Measurements from ENCODE around the gene PRKAG2. TPM values are rescaled to one million over a fixed set of nuclear protein-coding genes. Genes with fewer than 3 reads are reported as not detected.

PRKAG2 gene
- total and polyA plus RNA-seq, 4 donors = 3.6 to 25.1 (median 16.8) TPM

DNA sequence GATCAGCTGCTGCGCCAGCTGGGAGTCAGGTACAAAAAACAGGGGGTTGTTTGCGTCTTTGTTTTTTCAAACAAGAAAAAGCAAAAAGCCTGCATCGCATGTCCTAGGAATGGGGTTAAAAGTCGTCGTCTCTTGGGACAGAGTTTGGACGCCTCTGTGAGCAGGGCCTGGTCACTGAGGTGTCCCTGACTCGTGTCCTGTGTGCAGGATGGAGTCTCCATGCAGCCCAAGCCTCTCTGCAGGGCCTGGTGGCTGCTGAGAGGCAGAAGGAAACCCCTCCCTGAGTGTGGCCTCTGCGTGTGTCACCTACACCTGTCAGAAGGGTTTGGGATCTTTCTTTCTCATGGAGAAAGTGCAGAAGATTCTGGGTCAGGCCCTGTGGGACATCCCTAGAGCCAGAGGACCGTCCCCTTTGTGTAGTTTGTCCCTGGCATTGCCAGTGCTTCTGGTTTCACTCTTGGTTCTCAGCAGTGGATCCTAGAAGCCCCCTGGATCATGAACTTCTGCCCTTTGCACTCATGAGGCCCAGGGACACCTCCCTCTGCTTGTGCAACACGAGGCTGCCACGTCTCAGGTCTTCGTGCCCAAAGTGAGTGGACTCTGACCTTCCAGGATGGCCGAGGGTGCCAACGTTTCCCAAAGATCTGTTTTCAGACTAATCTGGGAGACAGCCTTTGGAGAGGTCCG lies 75.0 kb downstream of the PRKAG2 start:
- H3K36me3 ChIP-seq (ENCODE audit: control insufficient read depth in 4 of 4, insufficient read depth in 3 of 4, low read depth in 1 of 4, low read length in 3 of 4) = no peaks in the 10 kb centered on the region
- WGBS = 35% methylated on average over 15 of the region's 15 CpGs
- H3K27ac ChIP-seq (ENCODE audit: low read depth in 1 of 2, low read length in 2 of 2) = peak overlapping the region; percentile 89 to 97
- no peaks in the 10 kb centered on the region for H3K9me3 ChIP-seq (ENCODE audit: control insufficient read depth in 4 of 4, low read length in 3 of 4)
- no peak for DNase-seq (ENCODE audit: low spot score)
- TF ChIP-seq HNF4A (conservative IDR thresholded peaks at IDR 0.05) (peak; percentile 98 to 99), RXRA (IDR thresholded peaks at IDR 0.05) (peak; percentile 99 to 100), YY1 (IDR thresholded peaks at IDR 0.05) (peak; percentile 89), RAD21 (IDR thresholded peaks at IDR 0.05) (peak; percentile 24 to 25), FOXA2 (IDR thresholded peaks at IDR 0.05) (no peak), SP1 (IDR thresholded peaks at IDR 0.05) (peak; percentile 100), NR2F2 (IDR thresholded peaks at IDR 0.05) (peak; percentile 83), FOXA1 (IDR thresholded peaks at IDR 0.05) (peak; percentile 56), GABPA (IDR thresholded peaks at IDR 0.05 in 1 of 2, conservative IDR thresholded peaks at IDR 0.05 in 1 of 2) (no peak), HNF4G (IDR thresholded peaks at IDR 0.05) (peak; percentile 100), TAF1 (conservative IDR thresholded peaks at IDR 0.05) (no peak), EGR1 (IDR thresholded peaks at IDR 0.05; ENCODE audit: low read depth in 2 of 2) (no peak), JUND (IDR thresholded peaks at IDR 0.05) (peak; percentile 87 to 94)
- TF ChIP-seq, protein P1, sequence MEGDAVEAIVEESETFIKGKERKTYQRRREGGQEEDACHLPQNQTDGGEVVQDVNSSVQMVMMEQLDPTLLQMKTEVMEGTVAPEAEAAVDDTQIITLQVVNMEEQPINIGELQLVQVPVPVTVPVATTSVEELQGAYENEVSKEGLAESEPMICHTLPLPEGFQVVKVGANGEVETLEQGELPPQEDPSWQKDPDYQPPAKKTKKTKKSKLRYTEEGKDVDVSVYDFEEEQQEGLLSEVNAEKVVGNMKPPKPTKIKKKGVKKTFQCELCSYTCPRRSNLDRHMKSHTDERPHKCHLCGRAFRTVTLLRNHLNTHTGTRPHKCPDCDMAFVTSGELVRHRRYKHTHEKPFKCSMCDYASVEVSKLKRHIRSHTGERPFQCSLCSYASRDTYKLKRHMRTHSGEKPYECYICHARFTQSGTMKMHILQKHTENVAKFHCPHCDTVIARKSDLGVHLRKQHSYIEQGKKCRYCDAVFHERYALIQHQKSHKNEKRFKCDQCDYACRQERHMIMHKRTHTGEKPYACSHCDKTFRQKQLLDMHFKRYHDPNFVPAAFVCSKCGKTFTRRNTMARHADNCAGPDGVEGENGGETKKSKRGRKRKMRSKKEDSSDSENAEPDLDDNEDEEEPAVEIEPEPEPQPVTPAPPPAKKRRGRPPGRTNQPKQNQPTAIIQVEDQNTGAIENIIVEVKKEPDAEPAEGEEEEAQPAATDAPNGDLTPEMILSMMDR (IDR thresholded peaks at IDR 0.05; ENCODE audit: low read depth, low read length, missing input control) = no peak
- TF ChIP-seq, protein P2, sequence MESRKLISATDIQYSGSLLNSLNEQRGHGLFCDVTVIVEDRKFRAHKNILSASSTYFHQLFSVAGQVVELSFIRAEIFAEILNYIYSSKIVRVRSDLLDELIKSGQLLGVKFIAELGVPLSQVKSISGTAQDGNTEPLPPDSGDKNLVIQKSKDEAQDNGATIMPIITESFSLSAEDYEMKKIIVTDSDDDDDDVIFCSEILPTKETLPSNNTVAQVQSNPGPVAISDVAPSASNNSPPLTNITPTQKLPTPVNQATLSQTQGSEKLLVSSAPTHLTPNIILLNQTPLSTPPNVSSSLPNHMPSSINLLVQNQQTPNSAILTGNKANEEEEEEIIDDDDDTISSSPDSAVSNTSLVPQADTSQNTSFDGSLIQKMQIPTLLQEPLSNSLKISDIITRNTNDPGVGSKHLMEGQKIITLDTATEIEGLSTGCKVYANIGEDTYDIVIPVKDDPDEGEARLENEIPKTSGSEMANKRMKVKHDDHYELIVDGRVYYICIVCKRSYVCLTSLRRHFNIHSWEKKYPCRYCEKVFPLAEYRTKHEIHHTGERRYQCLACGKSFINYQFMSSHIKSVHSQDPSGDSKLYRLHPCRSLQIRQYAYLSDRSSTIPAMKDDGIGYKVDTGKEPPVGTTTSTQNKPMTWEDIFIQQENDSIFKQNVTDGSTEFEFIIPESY (IDR thresholded peaks at IDR 0.05) = peak; percentile 75
- TF ChIP-seq, protein P3, sequence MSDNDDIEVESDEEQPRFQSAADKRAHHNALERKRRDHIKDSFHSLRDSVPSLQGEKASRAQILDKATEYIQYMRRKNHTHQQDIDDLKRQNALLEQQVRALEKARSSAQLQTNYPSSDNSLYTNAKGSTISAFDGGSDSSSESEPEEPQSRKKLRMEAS (IDR thresholded peaks at IDR 0.05) = peak; percentile 91
- TF ChIP-seq, protein P4, sequence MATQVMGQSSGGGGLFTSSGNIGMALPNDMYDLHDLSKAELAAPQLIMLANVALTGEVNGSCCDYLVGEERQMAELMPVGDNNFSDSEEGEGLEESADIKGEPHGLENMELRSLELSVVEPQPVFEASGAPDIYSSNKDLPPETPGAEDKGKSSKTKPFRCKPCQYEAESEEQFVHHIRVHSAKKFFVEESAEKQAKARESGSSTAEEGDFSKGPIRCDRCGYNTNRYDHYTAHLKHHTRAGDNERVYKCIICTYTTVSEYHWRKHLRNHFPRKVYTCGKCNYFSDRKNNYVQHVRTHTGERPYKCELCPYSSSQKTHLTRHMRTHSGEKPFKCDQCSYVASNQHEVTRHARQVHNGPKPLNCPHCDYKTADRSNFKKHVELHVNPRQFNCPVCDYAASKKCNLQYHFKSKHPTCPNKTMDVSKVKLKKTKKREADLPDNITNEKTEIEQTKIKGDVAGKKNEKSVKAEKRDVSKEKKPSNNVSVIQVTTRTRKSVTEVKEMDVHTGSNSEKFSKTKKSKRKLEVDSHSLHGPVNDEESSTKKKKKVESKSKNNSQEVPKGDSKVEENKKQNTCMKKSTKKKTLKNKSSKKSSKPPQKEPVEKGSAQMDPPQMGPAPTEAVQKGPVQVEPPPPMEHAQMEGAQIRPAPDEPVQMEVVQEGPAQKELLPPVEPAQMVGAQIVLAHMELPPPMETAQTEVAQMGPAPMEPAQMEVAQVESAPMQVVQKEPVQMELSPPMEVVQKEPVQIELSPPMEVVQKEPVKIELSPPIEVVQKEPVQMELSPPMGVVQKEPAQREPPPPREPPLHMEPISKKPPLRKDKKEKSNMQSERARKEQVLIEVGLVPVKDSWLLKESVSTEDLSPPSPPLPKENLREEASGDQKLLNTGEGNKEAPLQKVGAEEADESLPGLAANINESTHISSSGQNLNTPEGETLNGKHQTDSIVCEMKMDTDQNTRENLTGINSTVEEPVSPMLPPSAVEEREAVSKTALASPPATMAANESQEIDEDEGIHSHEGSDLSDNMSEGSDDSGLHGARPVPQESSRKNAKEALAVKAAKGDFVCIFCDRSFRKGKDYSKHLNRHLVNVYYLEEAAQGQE (IDR thresholded peaks at IDR 0.05) = peak; percentile 30
- TF ChIP-seq, protein P5, sequence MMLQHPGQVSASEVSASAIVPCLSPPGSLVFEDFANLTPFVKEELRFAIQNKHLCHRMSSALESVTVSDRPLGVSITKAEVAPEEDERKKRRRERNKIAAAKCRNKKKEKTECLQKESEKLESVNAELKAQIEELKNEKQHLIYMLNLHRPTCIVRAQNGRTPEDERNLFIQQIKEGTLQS (IDR thresholded peaks at IDR 0.05) = peak; percentile 79
- no peak overlapping the region for H3K4me3 ChIP-seq (ENCODE audit: low read depth in 1 of 3, low read length in 3 of 3)
- peak overlapping the region; percentile 59 to 67 for H3K9ac ChIP-seq (ENCODE audit: low read depth in 1 of 2, low read length in 2 of 2)
- no peaks in the 10 kb centered on the region for H3K27me3 ChIP-seq (ENCODE audit: control insufficient read depth in 4 of 4, insufficient read depth in 4 of 4, low read length in 3 of 4)
- H3K4me1 ChIP-seq (ENCODE audit: control insufficient read depth in 4 of 4, insufficient read depth in 4 of 4, low read length in 3 of 4) = peaks cover 19 to 66% (median 35%) of the 10 kb centered on the region in 4 donors
